NCI-H526 treated with DMSO at 0.1 percent for 48 hours (cell line): Measurements from ENCODE around the gene ITPKB.
"Not testable (repeated sequence)": the region's sequence is repeated elsewhere in the genome, so short reads cannot be mapped to it uniquely, and the experiment has no call there.

Experiments used
- DNase-seq: peaks from one replicate; lab custom pipeline; 2025; lab: John Stamatoyannopoulos, UW

The ITPKB gene

GRCh38 chr1:226622012-226622411 lies 117.1 kb downstream of the ITPKB start:
- DNase-seq = no peak

- no peak for DNase-seq
Measured at GRCh38 chr1:226619031-226619430, 120.1 kb downstream of the ITPKB start.

GRCh38 chr1:226618380-226618779 lies 120.7 kb downstream of the ITPKB start:
- DNase-seq = no peak

- DNase-seq = not testable (repeated sequence)
Measured at GRCh38 chr1:226617719-226618118, 121.4 kb downstream of the ITPKB start.

- DNase-seq = no peak
Measured at GRCh38 chr1:226617109-226617508, 122.0 kb downstream of the ITPKB start.

- no peak for DNase-seq
Measured at GRCh38 chr1:226616636-226617035, 122.4 kb downstream of the ITPKB start.

- no peak for DNase-seq
Measured at GRCh38 chr1:226615876-226616275, 123.2 kb downstream of the ITPKB start.

- not testable (repeated sequence) for DNase-seq
Measured at GRCh38 chr1:226611980-226612379, 127.1 kb downstream of the ITPKB start.

- no peak for DNase-seq
Measured at GRCh38 chr1:226611301-226611700, 127.8 kb downstream of the ITPKB start.

GRCh38 chr1:226610671-226611070 lies 128.4 kb downstream of the ITPKB start:
- no peak for DNase-seq

- no peak for DNase-seq
Measured at GRCh38 chr1:226609836-226610455, 129.1 kb downstream of the ITPKB start.

GRCh38 chr1:226608699-226609505 lies 130.2 kb downstream of the ITPKB start:
- no peak for DNase-seq

GRCh38 chr1:226607821-226608220 lies 131.3 kb downstream of the ITPKB start:
- no peak for DNase-seq

- DNase-seq = no peak
Measured at GRCh38 chr1:226607268-226607660, 131.8 kb downstream of the ITPKB start.

GRCh38 chr1:226606311-226607267 lies 132.5 kb downstream of the ITPKB start:
- DNase-seq = peak; percentile 19

GRCh38 chr1:226605318-226605950 lies 133.6 kb downstream of the ITPKB start:
- no peak for DNase-seq

- DNase-seq = no peak
Measured at GRCh38 chr1:226604560-226605317, 134.3 kb downstream of the ITPKB start.

GRCh38 chr1:226603858-226604559 lies 135.1 kb downstream of the ITPKB start:
- no peak for DNase-seq

GRCh38 chr1:226603022-226603857 lies 135.8 kb downstream of the ITPKB start:
- no peak for DNase-seq
